HUDEP-2 (cell line): ENCODE results near the gene PPP2R2C.
A peak's percentile ranks its signal among the peaks of the same experiment; 100 is the strongest.

Source experiments
- DNase-seq, 76 experiments: peaks; one replicate each; lab custom pipeline; 2025; ENCODE audit not compliant: unreplicated experiment in 76 of 76; lab: John Stamatoyannopoulos, UW

Gene PPP2R2C

DNA sequence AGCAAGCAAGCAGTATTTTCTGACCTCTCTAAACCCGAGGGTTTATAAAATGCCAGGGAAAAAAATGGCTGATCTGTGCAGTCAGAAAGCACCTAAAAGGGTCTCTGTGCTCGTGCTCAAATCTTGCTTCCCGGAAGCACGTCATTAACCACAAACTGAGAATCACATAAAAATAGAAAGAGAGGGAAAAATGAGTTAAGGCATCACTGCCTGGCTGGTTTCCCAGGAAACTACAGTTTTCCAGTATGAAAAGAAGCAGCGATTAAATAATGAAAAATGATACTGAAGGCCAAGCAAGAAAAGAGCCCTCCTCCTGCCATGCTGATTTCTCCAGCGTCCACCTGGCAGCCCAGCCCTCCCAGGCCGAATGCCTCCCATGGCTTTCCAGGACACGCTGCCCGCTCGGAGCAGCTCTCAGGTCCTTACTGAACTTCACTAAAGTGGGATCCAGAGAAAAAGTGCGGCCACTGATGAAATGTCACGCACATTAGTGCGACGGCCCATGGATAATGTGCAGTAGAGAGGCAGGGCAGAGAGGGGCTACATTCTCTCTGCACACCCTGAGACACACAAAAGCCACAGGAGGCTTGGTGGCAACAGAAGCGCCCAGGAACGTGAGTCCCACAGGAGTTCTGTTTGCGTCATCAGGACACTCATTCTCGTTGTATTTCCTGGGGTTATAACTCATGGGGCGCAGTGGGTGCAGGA lies 122.4 kb downstream of the PPP2R2C start:
- DNase-seq, result no peak

DNA sequence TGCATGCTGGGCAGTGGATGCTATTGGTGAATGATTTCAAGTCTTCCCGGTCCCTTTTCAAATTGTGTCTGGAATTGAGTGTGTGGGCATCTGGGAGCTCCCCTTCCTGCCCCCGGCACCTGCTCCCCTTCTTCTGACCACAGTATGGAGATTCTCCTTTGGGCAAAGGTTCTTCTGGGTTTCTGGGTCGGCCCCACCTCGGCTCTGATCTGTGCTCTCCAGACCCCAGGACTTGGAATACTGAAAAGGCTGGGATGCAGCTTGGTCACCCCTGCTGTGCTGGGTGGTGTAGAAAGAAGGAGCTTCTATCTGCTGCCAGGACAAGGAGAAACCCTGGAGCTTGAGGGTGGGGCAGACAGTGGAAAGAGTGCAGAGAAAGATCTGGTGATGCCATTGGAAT lies 124.0 kb downstream of the PPP2R2C start:
- no peak for DNase-seq

DNA sequence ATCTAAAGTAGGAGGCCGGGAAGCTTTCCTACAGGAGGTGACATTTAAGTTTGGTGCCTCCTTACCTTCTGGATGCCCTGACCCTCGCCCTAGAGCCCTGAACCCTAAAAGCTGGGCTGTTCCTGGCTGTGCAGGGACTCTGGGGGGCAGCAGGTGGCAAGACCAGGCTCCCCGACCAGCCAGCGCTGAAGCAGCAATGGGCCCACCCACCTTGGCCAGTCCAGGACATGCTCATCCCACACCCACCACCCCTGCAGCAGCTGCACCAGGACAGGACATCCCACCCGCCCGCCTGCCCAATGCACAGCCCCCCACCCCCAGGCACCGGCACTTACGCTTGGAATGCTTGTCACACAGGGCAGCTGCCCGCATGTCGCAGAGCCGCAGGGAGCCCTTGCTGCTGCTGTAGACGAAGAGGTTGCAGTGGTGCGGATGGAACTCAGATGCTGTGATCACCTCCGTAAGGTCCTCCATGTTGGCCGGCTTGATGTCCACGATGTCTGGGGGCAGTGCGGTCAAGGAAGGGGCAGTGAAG lies 124.8 kb downstream of the PPP2R2C start:
- DNase-seq, result no peak

DNA sequence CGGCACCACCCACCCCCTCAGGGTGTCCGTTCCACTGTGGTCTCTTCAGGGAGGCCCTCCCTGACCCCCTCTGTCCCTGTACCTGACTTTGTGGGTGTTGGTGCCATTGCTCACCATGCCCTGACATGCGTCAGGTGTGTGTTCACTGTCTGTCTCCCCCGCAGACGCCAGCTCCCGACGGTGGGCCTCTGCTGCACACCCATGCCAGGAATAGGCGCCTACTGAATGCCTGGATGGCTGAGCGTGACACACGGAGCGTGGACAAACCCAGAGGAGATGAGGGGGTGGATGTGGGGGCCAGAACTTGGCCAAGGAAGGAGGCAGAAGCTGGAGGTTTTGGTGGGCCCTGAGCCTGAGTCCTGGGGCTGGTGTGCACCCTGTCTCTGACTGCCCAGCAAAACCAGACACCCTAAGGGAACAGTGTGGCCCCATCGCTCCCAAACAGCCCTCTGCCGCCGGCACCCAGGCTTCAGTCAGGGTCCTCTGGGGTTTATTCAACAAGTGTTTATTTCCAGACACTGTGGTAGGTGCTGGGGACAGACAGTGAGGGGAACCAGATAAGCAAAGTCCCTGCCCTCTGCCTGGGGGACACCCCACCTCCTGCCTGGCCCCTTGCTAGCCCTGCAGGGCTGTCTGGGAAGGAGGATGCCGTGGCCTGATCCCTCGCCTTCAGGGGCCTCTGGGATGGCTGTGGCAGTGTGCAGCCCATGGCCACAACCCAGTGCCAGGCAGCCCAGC lies 125.9 kb downstream of the PPP2R2C start:
- no peak for DNase-seq

DNA sequence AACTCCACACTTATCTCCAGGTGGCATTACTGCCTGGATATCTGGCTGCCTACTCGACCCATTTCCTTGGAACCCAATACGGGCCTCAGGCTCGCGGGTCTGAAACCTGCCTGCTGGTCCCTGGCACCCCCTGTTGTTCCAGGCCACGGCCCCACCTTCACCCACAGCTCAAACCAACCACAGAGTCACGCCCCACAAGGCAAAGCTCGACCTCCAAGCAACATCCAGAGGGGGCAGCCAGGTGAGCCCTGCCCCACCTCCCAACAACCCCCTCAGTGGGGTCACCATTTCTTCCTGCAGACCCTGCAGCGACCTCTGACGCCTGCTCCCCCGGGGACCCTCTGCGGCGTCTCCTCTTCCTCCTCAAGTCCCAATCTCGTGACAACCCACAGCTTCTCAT lies 126.5 kb downstream of the PPP2R2C start:
- DNase-seq, result no peak

DNA sequence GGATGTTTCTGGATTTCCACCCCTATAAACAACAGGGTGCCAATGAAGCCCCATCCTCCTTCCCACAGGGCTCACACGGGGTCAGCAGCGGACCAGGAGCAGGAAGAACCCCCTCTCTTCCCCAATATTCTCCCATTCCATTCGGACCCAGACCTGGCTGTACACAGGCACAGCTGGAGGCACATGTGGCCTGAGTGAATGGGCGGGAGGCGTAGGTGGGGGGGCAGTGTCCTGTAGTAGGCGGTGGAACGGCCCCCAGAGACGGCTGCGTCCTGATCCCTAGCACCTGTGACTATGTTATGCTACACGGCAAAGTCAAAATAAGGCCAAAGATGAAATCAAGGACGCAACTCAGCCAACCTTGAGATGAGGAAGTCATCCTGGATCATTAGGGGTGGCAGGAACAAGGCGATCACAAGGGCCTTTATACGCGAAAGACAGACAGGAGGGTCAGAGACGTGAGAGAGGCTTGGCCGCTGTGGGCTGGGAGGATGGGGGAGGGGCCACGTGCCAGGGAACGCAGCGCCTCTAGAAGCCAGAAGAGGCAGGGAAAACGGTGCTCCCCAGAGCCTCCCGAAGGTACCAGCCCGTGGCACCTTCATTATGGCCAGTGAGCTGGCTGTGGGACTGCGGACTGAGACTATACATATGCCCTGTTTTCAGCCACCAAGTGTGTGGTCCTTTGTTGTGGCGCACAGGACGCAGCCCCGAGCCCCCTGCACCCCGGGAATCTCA lies 127.2 kb downstream of the PPP2R2C start:
- no peak for DNase-seq

DNA sequence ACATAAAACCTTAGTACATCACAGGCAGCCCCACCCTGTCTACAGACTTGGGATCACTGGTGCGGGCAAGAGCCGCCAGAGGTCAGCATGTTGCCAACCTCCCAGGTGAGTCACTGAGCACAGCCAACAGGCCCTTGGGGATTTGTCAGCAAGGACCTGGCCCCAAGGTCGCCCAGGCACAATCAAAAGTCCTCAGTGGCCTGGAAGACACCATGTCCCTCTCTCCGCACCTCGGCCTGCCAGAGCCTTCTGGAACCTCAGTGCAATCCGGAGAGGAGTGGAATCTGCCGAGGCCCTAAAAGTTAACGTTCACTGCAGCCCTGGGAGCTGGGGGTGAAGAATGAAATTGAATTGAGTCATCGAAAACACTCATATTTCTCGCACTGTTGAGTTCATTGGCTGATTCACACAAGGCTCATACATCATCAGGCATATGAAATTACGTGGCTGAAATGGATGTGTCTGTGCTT lies 128.4 kb downstream of the PPP2R2C start:
- no peak for DNase-seq

DNA sequence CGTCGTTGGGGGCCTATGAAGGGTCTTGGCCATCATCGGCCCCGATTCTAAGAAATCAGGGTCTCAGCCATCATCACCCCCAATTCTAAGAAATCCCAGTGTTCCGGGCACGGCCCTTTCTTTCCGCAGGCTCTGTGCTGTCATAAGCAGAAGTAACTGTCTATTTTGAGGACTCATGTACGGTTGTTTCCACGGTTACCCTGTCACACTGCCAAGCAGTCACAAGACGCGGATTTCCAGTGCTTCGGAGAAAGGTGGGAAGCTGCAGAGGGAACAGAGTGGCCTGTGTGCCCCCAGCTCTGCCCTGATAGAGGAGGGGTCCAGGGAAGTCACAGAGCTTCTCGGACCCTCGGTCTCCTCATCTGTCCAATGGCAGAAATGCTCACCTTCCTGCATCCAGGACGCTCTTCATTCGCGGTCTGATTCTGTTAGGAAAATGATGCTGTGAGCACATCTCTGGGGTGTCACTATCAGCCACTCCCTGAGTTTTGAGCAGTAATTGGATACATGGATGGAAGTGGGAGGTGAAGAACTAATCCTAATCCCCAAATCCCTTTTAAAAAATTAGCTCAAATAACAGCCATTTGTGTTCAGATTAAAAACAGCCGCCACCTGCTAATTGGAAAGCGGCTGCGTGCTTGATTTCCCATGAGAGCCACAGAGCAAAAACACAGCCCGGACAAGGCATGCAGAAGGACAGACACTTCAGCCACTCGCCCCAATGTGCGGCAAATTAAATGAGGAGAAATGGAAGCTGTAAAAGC lies 129.7 kb downstream of the PPP2R2C start:
- DNase-seq, result no peak

DNA sequence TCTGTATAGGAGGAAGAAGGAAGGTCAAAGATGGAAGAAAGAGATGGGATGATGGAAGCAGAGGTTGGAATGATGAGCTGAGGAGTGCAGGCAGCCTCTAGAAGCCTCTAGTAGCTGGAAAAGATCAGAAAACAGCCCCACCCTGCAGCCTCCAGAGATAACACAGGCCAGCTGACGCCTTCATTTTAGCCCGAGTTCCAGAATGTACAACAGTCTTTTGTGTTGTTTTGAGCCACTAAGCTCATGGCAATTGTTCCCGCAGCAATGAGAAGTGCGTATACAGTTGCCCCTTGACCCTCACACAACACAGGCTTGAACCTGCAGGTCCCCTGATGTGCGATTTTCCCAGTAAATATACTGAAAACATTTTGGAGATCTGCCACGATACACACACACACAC lies 130.7 kb downstream of the PPP2R2C start:
- DNase-seq, result peak in 1 of 76 experiments; percentile 6

DNA sequence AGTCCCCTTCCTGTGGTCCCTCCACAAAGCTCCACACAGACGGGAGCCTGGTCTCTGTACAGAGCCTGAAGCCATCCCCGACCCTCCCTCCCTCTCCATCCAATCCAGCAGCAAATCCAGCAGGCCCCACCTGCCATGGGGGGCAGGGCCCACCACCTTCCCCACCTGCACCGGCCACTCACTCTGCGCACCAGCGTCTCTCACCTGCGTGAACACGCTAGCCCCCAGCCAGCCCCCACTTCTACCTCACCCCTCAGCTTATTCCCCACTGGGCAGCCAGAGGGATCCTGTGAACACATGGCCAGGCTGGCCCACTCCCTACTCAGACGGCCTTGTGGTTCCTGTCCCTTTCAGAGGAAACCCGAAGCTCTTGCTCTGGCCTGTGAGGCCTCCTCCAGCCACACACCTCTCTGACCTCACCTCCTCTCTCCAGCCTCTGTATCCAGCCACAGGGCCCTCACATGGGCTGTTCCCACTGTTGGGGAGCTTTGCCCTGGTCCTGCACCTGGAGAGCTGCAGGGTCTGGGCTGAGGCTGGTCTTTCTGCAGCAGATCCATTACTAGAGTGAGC lies 131.9 kb downstream of the PPP2R2C start:
- no peak for DNase-seq

DNA sequence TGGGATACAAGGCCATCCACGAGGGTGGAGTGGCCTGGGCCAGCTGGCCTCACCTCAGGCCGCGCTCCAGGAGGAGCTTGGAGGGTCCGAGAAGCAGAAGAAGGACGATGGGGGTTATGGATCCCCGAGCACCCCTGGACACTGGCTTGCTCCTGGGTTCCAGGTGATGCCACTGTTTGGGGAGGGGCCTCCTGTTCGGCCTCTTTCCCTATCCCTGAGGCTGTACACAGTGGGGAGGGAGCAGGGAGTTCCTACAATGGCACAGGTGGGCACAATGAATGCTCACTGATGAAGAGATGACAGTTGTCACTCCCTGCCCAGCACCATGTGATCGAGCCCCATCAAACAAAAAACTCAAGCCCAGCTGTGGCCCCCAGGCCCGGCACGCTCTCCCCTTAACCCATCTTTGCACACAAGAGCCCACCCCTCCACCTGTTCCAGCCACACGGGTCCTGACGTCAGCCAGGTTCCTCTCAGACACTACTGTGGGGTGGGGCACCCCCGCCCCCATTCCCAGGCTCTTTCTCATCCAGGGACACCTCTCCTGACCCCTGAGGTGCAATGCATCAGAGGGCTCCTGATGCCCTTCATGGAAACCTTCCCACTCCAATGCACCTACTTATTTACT lies 132.5 kb downstream of the PPP2R2C start:
- no peak for DNase-seq

DNA sequence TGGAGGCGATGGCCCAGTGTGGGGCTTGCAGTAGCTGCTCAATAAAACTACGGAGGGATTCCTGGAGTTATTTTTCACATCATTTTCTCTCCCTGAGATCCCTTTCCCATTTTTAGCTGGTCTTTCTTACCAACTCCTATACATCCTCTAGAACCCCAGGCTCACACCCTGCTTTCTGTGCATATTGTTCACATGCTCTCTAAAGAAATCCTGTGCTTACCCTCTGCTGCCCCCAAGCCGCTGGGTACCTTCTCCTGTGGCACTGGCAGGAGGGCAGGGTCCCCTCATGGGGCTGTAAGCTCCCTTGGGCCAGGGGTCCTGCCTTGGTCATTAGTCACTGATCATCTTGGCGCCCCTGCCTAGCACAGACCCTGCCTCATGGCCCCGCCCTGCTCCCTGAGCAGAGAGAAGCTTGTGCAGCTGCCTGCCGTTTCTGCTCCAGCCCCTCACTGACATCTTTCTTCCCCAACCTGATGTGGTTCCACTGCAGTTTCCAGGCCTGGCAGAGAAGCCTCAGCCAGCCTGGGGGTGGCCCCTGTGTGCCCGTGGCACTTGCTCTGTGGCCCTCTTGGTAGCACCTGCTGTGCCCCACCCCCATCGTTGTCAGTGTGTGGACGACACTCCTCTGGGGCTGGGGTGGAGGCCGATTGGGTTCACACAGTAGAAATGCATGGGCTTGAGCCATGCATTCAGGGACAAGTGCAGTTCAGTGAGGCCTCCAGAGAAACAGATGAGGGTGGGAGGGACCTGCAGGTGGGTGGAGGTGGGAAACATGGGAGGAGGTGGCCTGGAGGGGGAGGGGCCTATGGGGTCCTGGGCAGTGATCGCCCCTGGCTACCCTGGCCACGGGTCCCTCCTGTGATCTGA lies 133.2 kb downstream of the PPP2R2C start:
- DNase-seq, result no peak

DNA sequence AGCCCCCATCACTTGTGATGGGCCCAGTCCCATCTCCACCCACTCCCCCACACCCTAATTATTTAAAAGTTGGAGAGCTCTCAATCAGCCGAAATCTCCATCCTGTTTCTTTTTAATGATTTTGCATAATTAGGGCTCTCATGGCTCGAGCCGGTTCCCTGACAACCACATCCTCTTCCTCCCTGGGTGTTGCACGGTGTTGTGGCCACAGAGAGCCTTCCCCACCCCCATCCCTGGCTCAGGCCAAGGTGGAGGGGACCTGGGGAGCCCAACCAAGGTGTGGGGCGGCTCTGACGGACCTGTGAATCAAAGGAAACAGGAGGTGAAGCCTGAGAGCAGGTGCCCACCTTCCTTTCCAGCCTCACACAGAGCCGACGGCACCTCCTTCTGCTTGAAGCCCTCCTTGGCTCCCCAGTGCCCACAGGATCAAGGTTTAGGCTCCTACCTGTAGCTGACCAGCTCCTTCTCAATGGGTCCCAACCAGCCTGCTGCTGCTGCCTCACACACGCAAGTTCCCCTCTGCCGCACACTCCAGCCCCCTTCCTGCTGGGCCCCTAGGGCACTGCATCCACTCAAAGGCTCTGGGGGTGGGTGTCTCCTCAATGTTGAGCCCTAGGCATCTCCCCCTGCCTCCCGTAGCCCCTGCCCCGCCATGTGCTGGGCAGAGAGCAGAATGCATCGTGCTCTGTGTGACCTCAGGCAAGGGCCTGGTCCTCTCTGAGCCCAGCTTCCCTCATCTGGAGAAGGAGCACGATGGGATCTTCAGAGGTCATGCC lies 134.1 kb downstream of the PPP2R2C start:
- no peak for DNase-seq

DNA sequence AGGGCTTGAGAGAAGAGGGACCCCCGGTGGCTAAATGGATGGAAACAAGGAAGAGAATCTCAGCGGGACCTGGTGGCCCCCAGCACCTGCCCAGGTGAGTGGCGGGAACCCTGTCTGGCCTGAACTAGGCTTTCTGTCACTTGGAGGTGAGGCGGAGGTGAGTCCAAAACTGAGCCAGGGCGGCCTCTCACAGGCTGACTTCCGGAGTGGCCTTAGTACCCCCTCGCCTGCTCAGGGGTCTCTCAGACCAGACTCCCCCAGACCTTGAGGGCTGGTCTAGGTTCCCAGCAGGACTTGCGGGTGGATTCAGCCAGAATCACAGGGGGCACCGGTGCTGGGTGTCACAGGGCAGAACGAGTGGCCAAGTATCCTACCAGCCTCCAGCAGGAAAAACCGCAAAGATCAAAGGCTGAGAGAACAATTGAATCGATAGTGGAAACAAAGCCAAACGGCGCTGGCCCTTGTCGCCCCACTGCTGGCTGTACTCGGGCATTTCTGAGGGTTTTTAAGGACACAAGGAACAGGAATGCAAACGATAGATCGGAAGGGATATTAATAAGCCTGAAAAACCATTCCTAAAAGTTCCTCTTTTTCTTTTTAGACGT lies 135.0 kb downstream of the PPP2R2C start:
- no peak for DNase-seq

DNA sequence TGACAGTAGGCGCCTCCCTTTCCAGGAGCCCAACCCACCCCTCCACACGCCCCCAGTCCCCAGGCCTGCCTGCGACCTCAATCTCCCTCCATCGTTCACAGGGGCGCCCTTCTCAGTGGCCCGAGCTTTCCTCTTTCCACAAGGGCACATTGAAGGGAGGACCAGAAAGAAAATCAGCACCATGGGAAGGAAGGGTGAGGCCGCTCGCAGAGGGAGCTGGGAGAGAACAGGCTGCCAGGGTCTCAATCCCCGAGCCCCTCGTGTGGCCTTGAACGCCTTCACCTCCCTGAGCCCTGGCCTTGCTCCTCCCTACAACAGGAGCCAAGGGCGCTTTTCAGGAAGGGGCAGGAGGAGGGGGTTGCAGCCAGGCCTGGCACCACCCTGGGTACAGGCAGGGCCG lies 136.2 kb downstream of the PPP2R2C start:
- no peak for DNase-seq

DNA sequence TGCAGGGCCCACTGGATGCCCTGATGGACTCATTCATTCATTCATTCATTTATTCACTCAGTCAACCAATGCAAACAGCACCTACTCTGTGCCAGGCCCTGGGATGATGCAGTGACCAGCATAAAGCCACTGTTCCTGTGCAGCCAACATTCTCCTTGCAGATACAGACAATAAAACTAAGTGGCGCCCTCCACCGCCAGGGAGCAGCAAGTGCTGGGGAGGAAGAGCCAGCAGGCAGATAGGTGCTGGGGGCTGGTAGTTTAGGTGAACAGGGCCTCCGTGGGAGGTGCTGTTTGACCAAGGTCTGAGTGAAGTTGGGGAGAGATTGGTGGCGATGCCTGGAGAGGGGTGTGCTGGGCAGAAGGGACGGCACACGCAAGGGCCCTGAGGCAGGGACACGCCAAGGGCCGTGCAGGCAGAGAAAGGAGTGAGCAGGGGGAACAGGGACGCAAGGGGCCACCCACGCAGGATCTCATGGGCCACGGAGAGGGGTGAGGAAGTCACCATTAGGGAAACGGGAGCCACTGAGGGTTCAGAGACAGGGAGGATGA lies 137.3 kb downstream of the PPP2R2C start:
- no peak for DNase-seq

DNA sequence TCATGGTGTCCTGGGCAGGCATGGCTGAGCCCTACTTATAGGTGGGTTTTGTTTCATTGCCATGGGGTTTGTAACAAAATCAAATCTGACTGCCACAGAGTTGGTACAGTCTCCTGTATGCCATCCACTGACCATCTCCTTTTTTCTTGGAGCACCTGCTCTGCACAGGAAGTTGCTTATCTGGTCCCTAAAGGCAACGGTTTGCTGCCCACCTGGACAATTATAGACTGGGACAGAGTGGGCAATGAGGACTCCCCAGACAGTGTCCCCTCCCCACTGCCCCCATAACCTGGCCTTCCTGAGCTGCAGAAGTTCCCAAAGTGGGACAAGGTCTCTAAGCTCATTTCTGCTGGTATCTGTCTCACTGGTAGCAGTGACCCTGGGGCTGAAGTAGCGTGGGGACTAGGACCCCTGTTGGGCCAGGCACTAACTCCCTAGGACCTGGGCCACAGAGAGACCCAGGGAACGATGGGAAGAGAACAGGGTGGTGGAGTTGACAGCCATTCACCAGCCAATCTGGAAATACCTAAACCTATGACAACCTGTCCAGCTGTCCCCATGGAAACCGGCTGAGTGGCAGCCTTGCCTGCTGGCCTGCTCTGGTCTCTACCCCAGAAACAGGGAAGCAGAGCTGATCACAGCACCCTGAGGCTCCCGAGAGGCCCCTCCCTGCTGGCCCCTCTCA lies 138.1 kb downstream of the PPP2R2C start:
- no peak for DNase-seq
